ENCODE data around the gene DENR.
"Not testable (repeated sequence)": the region's sequence is repeated elsewhere in the genome, so short reads cannot be mapped to it uniquely, and the experiment has no call there.

Gene DENR, protein sequence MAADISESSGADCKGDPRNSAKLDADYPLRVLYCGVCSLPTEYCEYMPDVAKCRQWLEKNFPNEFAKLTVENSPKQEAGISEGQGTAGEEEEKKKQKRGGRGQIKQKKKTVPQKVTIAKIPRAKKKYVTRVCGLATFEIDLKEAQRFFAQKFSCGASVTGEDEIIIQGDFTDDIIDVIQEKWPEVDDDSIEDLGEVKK

DNA sequence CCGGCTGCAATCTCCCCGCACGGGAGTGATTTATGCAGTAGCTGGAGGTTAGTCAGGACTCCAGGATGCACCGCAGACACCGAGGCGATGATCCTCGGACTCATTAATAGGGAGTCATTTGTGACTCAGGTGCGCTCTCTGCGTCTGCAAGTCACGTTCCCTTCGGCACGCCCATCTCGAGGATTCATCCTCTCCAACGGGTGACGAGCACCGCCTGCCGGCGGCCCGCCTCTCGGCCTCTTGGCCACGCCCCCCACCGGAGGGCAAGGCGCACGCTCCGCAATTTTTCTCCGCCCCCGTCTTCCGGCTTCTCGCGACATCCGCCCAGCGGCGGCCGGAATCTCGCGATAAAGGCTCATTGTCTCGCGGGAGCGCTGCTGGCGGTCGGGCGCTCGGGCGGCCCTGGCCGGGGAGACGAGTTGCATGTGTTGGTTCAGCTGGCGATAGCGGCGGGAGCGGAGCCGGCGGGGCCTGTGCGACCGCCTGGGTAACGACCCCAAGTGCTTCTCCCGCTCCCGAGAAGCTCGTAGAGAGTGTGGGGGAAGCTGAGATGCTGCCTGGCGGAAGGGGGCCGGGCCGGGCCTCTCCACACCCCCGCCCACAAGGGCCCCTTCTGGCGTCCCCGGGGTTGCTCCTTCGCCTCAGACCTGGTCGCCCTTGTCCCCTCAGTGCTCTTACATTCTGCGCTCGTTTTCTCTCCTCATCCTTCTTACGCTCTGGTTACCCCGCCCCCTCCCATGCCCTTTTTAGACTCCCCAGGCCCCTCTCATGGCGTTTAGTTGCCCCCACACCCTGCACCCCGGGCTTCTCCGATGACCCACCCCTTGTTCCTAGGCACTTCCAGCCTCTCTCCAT is at the start of gene DENR:
DENR (plus strand) TSS at position 361 of the 855 bp plus-strand sequence. CDS start 878 bp downstream, outside the sequence.
- DNase-seq, result peak; percentile 91

DNA sequence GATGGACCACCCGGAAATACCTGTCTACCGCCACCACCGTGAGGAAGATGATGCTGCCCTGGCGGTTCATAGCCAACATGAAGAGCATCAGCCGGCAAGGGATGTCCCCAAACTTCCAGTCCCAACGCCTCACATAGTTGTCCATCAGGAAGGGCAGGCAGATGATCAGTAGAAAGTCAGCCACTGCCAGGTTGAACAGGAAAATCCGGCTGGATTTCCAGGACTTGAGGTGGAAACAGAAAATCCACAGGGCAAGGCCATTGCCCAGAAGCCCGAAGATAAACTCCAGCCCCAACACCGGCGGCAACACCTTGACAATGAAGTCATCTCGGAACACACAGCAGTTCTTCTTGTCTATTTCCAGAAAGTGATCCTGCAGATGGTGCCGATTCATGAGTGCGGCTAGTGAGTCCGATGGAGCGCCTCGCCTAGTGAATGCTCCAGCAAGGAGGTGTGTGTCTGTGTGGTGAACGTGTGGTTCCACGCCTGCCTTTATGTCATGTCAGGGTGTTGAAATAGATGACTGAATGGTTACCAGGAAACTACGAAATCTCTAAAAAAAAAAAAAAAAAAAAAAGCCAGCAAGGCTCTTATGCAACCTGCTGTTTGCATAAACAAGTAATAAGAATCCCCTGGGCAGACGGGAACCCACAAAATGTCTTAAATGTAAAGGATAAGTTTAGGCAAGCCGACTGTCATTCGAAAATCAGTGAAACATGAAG is 49.6 kb upstream of the DENR start, which contains the start of gene HCAR2:
HCAR2 (minus strand) TSS at position 468 of the 722 bp plus-strand sequence; CDS start at position 394, 74 bp downstream.
- not testable (repeated sequence) for DNase-seq

DNA sequence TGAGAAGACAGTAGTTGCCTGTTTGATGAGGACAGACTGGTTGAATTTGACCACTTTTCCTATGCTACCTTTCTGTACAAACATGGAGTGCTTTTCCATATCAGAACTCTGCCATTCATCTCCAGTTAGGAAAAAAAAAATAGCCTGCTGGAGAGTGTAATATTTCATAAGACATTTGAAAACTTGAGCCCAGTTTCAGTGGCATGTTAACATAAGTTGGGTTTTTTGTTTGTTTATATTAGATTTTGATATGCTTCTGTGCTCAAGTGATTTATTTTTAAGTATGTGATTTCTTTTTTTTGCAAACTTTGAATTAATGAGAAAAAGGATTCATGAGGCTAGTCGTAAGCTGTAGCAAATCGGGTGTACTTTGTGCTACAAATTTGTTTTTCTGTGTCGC is 48.8 kb upstream of the DENR start:
- DNase-seq, result not testable (repeated sequence)

DNA sequence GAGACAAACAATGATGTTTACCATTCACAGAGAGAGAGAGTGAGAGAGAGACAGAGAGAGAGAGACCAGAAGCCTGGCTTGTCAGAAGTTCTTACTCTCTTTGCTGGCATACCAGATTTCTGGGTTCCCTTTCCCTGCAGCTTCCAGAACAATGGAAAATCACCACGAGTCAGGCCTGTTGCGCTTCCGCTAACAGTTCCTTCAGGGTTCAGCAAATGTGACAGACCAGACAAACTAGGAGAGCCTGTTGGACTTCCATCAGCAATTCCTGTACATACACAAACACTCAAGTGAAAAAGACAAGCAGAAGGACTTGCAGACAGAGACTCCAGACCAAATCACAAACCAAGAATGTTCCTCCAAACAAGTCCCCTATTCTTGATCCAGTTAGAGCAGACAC is 43.3 kb upstream of the DENR start:
- not testable (repeated sequence) for DNase-seq

DNA sequence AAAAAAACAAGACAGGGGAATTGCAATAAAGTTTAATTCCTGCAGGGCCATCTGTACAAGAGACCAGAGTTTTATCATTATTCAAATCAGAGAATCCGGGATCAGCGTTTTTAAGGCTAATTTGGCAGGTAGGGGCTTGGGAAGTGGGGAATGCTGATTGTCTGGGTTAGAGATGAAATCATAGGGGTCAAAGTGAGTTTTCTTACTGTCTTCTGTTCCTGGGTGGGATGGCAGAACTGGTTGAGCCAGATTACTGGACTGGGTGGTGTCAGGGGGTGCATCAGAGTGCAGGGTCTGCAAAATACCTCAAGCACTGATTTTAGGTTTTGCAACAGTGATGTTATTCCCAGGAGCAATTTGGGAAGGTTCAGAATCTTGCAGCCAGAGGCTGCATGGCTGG is 42.3 kb upstream of the DENR start:
- not testable (repeated sequence) for DNase-seq

DNA sequence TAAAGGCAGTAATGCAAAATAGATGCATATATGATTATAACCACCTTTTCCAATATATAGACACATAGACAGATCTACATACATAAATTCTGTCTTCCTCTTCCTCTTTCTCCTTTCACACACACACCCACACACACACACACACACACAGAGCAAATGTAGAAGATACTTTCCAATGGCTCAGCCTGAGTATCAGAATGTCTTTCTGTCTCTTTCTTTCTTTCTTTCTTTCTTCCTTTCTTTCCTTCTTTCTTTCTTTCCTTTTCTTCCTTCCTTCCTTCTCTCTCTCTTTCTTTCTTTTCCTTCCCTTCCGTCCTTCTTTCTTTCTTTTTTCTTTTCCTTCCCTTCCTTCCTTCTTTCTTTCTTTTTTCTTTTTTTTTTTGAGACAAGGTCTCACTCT is 41.4 kb upstream of the DENR start:
- DNase-seq, result not testable (repeated sequence)

DNA sequence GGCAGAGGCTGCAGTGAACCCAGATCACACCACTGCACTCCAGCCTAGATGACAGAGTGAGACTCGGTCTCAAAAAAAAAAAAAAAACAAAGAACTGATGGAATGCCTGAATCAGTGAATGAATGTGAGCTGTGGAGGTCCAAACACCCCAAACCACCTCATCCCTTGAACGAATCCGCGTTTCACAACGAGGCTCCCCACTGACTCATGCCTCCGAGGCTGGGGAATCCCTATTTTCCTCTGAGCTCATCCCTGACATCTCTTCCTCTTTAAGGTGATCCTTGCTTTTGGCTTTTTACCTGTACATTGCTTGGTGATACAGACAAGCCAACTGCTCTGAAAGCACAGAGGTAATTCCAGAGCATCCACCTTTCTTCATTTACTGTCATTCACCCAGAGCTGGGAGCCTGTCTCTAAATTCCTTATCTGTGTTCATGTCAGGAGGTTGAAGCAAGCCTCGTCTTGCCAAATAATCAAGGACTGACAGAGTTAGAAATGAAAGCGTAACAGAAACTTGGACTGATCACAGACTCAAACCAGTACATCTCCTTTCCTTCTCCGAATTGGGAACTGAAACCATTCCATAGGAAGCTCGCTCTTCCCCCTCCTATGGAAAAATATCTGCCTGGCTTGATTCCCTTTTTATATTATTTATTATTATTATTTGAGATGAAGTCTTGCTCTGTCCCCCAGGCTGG is 39.0 kb upstream of the DENR start:
- DNase-seq, result not testable (repeated sequence)

DNA sequence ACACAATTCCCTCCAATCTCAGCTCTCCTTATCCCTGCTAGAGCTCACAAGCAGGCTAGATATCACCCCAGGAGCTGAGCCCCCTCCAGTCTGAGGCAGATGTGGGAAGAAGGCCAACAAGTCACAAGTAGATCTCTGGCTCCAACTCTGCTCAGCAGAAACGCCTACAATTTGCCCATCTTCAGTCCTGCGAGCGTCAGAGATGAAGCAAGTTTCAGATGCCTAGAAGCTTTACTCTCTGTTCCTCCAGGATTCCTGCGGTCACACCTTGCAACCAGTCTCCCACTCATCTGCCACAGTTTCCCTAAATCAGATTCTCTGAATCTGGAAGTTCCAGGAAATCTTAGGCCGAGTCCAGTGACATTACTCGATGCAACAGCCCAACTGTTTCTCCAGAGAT is 37.4 kb upstream of the DENR start:
- not testable (repeated sequence) for DNase-seq

DNA sequence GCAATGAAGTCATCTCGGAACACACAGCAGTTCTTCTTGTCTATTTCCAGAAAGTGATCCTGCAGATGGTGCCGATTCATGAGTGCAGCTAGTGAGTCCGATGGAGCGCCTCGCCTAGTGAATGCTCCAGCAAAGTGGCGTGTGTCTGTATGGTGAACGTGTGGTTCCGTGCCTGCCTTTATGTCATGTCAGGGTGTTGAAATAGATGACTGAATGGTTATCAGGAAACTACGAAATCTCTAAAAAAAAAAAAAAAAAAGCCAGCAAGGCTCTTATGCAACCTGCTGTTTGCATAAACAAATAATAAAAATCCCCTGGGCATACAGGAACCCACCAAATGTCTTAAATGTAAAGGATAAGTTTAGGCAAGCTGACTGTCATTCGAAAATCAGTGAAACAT is 36.0 kb upstream of the DENR start, which contains the start of gene HCAR3:
HCAR3 (minus strand) TSS at position 154 of the 400 bp plus-strand sequence; CDS start at position 80, 74 bp downstream.
- not testable (repeated sequence) for DNase-seq

DNA sequence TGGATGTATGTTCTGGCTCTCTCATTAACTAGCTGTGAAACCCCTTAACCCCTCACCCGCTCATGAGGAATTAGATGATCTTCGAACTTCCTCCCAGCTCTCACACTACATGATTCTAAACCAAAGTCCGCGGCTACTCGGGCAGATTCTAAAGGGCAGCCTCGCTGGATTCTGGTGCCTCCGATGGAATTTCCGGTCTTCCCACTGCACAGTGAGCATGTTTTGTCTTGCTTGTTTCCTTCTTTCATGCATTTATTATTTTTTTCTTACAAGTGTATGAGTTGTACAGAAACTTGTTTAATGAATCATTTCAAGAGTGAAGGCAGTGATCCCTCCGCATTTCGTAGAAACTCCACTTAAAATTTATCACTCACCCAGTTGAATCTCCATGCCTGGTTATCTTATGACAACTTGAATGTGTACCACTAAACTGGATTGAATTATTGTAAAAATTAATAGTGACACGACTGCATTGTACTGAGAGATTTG is 31.5 kb upstream of the DENR start:
- no peak for DNase-seq

GRCh38 chr12:122722387-122722786 is 30.2 kb upstream of the DENR start:
- no peak for DNase-seq

GRCh38 chr12:122724641-122725243 is 27.9 kb upstream of the DENR start:
- DNase-seq, result no peak

- no peak for DNase-seq
Measured at GRCh38 chr12:122725452-122726079, 27.1 kb upstream of the DENR start.

DNA sequence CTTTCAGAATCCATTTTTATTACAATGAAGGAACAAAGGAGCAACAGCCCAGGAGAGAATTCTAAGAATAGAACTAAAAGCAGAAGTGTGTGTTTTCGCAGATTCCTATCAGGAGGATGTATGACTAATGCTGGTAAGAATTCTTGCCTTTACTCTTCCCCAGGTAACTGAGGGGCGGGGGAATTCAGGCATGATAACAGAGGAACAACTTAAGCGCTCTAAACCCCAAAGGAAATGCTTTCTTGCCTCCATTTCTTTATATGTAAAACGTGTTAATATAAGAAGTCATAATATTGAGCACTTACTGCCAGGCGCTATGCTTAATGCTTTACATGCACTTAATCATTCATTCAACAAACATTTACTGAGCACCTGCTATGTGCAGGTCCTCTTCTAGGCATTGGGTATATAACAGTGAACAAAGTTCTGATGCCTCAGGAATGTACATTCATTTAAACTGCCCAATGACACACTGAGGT is 26.5 kb upstream of the DENR start:
- DNase-seq, result no peak

DNA sequence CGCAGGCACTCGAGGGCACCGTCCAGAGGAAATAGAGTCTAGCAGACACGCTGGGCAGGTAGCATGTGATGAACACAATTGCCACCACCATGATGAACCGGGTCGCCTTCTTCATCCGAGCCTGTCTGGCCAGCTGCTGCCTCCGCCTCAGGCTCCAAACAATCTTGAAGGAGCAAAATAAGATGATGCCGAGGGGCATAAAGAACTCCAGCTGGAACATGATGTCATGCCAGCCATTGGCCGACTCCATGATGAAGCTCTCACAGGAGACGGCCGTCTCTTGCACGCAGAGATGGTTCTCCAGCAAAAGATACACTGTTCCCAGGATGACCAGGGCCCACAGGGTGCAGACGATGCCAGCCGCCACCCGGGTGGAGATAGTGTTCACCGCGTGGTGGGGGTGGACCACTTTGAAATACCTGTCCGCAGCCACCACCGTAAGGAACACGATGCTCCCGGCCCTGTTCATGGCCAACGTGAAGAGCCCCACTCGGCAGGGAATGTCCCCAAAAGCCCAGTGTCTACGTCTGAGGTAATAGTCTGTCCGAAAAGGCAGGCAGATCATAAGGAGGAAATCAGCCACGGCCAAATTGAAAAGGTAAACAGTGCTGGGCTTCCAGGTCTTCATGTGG is 22.9 kb upstream of the DENR start:
- DNase-seq, result no peak

- DNase-seq, result no peak
Measured at GRCh38 chr12:122730215-122731014, 22.2 kb upstream of the DENR start, which contains the start of gene HCAR1. HCAR1 (minus strand) TSS chr12:122730844; CDS start chr12:122730339, 505 bp downstream.

- no peak for DNase-seq
Measured at GRCh38 chr12:122732170-122732569, 20.5 kb upstream of the DENR start.

- DNase-seq, result no peak
Measured at GRCh38 chr12:122732611-122733010, 20.0 kb upstream of the DENR start.

- no peak for DNase-seq
Measured at GRCh38 chr12:122738571-122738970, 14.1 kb upstream of the DENR start.

- no peak for DNase-seq
Measured at GRCh38 chr12:122740351-122740750, 12.3 kb upstream of the DENR start.
